Nephron progenitor cell (in vitro differentiated cells): ENCODE results near the gene CD200R1L.

Experiments used
- DNase-seq: peaks from one replicate; pipeline ENCODE4 v3.0.0; 2021
- H3K27ac Mint-ChIP-seq: 2 replicates; pipeline ENCODE4 v1.8.0; 2021; ENCODE audit warnings: mild to moderate bottlenecking, moderate library complexity, mixed read lengths
- H3K27me3 Mint-ChIP-seq: 2 replicates; pipeline ENCODE4 v1.8.0; 2021; ENCODE audit warnings: mild to moderate bottlenecking, low read depth, mixed read lengths; ENCODE audit not compliant: poor library complexity
- H3K36me3 Mint-ChIP-seq: 2 replicates; pipeline ENCODE4 v1.8.0; 2021; ENCODE audit warnings: low read depth, mixed read lengths
- H3K4me1 Mint-ChIP-seq: 2 replicates; pipeline ENCODE4 v1.8.0; 2021; ENCODE audit warnings: mixed read lengths
- H3K4me3 Mint-ChIP-seq: 2 replicates; pipeline ENCODE4 v1.8.0; 2021; ENCODE audit warnings: mild to moderate bottlenecking, moderate library complexity, mixed read lengths
- H3K9me3 Mint-ChIP-seq: 2 replicates; pipeline ENCODE4 v1.8.0; 2021; ENCODE audit warnings: mild to moderate bottlenecking, moderate library complexity, mixed read lengths
- TF ChIP-seq, protein P1 (sequence below): fragments of 200-600 bp; sonication (generic); IDR thresholded peaks from 2 replicates; pipeline ENCODE4 v1.5.0; 2021; ENCODE audit warnings: antibody characterized with exemption

The CD200R1L gene

DNA sequence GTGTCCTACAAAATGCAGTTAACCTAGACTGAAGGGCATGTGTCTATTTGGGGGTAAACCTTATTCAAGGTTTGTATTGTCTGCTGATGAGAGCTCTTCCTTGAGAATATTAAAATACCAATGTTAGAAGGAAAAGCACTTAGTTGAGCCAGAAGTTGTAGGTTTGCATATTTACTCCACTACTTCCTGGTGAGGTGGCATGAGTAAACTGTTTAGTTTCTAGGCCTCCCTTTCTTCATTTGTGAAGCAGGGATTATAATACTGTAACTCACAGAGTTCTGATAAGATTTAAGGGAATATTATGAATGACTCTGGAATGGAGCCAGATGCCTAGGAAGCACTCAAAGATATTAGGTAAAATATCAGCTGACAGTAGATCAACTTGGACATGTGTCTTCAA is 46.7 kb downstream of the CD200R1L start:
- Mint-ChIP-seq H3K4me3 (no peak overlapping the region), H3K4me1 (no peaks in the 10 kb centered on the region), H3K27me3 (no peaks in the 10 kb centered on the region), H3K27ac (no peak overlapping the region), H3K9me3 (no peaks in the 10 kb centered on the region), H3K36me3 (no peaks in the 10 kb centered on the region)
- TF ChIP-seq, protein P1, sequence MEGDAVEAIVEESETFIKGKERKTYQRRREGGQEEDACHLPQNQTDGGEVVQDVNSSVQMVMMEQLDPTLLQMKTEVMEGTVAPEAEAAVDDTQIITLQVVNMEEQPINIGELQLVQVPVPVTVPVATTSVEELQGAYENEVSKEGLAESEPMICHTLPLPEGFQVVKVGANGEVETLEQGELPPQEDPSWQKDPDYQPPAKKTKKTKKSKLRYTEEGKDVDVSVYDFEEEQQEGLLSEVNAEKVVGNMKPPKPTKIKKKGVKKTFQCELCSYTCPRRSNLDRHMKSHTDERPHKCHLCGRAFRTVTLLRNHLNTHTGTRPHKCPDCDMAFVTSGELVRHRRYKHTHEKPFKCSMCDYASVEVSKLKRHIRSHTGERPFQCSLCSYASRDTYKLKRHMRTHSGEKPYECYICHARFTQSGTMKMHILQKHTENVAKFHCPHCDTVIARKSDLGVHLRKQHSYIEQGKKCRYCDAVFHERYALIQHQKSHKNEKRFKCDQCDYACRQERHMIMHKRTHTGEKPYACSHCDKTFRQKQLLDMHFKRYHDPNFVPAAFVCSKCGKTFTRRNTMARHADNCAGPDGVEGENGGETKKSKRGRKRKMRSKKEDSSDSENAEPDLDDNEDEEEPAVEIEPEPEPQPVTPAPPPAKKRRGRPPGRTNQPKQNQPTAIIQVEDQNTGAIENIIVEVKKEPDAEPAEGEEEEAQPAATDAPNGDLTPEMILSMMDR, result no peak
- DNase-seq, result no peak

DNA sequence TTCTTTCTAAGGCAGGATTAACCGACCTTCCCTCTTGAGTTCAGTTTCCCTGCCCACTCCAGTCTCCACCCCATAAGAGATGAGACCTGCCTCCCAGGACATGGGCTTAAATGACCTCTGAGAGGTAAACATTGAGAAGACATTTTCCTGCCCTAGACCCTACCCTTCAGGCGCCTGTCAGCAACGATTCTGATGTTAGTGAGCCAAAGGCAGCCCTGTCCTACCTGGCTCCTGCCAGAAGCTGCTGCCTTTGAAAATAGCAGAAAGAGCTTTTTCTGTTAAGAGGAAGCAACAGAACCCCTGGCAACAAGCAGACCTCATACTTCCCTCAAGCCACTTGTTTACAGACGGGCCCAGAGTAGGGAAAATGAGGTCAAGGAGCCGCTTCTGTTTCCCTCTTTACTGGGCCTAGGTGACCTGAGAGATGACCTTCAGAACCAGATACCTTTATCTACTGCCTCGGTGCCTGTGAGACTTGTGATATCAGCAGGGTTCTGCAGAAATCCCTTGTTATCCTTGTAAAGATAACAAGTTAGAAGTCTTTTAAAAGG is 52.0 kb downstream of the CD200R1L start:
- TF ChIP-seq, protein P1, result no peak
- Mint-ChIP-seq H3K36me3 (no peaks in the 10 kb centered on the region), H3K27me3 (no peaks in the 10 kb centered on the region), H3K9me3 (peaks cover 2% of the 10 kb centered on the region), H3K4me3 (no peak overlapping the region), H3K27ac (peak overlapping the region; percentile 51), H3K4me1 (peaks cover 12% of the 10 kb centered on the region)
- DNase-seq, result no peak

DNA sequence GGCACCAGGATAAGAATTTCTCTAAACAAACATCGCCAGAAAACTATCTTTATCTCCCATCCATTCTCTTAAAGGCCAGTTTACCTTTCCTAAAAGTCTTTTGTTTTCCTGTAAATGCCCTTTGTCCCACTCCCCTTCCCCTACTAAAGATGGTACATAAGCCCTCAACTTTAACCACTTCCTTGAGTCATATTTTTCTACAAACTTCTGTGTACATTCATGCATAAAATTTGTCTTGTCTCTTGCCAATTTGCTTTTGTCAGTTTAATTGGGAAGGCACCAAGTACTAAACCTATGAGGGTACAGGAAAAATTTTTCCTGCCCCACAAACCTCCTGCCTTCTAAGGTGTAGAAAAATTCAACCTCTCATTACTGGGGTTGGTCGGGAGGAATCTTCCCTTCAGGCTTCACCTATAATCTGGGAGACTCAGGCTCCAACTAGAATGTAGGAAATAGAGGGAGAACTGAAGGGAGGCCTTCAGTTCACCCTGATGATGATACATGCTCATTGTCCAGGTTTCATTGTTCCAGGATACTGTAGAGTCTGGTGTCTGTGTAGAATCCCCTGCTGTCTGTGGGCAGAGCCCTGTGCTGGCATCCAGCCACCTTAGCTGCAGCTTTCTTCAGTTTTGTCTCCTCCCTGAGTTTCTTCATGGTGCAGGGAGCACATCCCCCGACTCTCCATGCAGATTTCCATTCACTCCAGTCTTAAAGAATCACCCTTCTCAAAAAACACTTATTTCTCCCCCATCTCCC is 53.2 kb downstream of the CD200R1L start:
- peaks cover 4% of the 10 kb centered on the region for H3K9me3 Mint-ChIP-seq
- H3K27ac Mint-ChIP-seq, result no peak overlapping the region

DNA sequence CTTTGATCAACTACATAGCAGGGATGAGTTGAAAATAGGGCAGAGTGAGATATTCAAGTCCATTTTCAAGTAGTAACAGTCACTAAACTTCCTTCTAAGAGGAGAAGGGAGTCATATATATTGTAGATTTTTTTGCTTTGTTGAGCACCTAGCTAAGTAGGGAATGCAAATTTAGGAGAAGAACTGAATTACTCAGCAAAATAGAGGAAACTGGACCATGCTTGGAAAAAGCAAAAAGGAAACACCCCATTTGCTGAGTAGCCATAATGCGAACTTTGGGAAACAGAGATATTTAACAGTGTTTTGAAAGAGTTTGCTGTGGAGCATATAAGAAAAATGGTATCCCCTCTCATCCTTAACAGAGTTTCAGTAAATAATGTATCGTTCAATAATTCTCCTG is 54.9 kb downstream of the CD200R1L start:
- H3K4me1 Mint-ChIP-seq, result peaks cover 12% of the 10 kb centered on the region
- no peaks in the 10 kb centered on the region for H3K27me3 Mint-ChIP-seq
- H3K4me3 Mint-ChIP-seq, result no peak overlapping the region
- DNase-seq, result no peak
- H3K27ac Mint-ChIP-seq, result no peak overlapping the region
- peaks cover 18% of the 10 kb centered on the region for H3K9me3 Mint-ChIP-seq
- no peaks in the 10 kb centered on the region for H3K36me3 Mint-ChIP-seq
- TF ChIP-seq, protein P1, result no peak

More for the DNA sequence above, 53.2 kb downstream of the CD200R1L start:
- peaks cover 12% of the 10 kb centered on the region for H3K4me1 Mint-ChIP-seq
- H3K36me3 Mint-ChIP-seq, result no peaks in the 10 kb centered on the region
- DNase-seq, result no peak
- no peak overlapping the region for H3K4me3 Mint-ChIP-seq
- TF ChIP-seq, protein P1, result no peak
- H3K27me3 Mint-ChIP-seq, result no peaks in the 10 kb centered on the region

DNA sequence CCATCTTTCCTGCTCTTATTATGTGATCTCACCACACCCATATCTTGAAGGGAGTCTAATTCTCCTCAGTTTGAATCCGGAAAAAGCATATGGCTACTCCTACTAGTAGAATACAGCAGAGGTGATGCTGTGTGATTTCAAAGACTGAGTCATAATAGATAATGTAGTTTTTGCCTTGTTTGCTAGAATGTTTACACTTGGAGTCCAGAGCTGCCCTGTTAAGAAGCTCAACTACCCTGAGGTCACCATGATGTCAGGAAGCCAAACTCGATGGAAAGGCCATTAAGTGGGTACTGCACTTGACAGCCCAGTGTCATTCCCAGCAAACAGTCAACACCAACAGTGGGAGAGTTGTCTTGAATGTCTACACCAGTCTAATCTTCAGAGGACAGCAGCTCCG is 56.9 kb downstream of the CD200R1L start:
- peaks cover 12% of the 10 kb centered on the region for H3K4me1 Mint-ChIP-seq
- no peaks in the 10 kb centered on the region for H3K27me3 Mint-ChIP-seq
- no peak overlapping the region for H3K27ac Mint-ChIP-seq
- no peak overlapping the region for H3K4me3 Mint-ChIP-seq
- TF ChIP-seq, protein P1, result no peak
- H3K9me3 Mint-ChIP-seq, result peaks cover 18% of the 10 kb centered on the region
- DNase-seq, result no peak
- H3K36me3 Mint-ChIP-seq, result no peaks in the 10 kb centered on the region
